KMS-11 (cell line): ENCODE measurements around the gene DARS1.

Source experiments
- H2AFZ ChIP-seq: fragments of 200-600 bp; sonication (generic); 2 replicates; pipeline ENCODE4 v1.6.1; 2016; ENCODE audit warnings: antibody characterized with exemption, mixed run types, low read depth
- H3K27ac ChIP-seq: fragments of 200-600 bp; sonication (generic); 2 replicates; pipeline ENCODE4 v1.6.1; 2016; ENCODE audit warnings: mild to moderate bottlenecking, mixed run types
- H3K27me3 ChIP-seq: fragments of 200-600 bp; sonication (generic); 2 replicates; pipeline ENCODE4 v1.6.1; 2017; ENCODE audit warnings: mild to moderate bottlenecking, low read depth, mixed run types, moderate library complexity; ENCODE audit not compliant: insufficient read depth
- H3K36me3 ChIP-seq: fragments of 200-600 bp; sonication (generic); 2 replicates; pipeline ENCODE4 v1.6.1; 2017; ENCODE audit warnings: mild to moderate bottlenecking, mixed run types; ENCODE audit not compliant: insufficient read depth
- H3K4me1 ChIP-seq: fragments of 200-600 bp; sonication (generic); 2 replicates; pipeline ENCODE4 v1.6.1; 2016; ENCODE audit warnings: mild to moderate bottlenecking, low read depth, mixed run types; ENCODE audit not compliant: poor library complexity, severe bottlenecking
- H3K4me2 ChIP-seq: fragments of 200-600 bp; sonication (generic); 2 replicates; pipeline ENCODE4 v1.7.0; 2016; ENCODE audit warnings: mild to moderate bottlenecking, mixed run types
- H3K4me3 ChIP-seq: fragments of 200-600 bp; sonication (generic); IDR thresholded peaks from 2 replicates; pipeline ENCODE4 v1.6.1; 2017; ENCODE audit warnings: low read depth, low read length, mixed read lengths; ENCODE audit not compliant: insufficient read depth
- H3K79me2 ChIP-seq: fragments of 200-600 bp; sonication (generic); 2 replicates; pipeline ENCODE4 v1.6.1; 2016; ENCODE audit warnings: low read depth, mixed run types; ENCODE audit not compliant: insufficient read depth
- H3K9ac ChIP-seq: fragments of 200-600 bp; sonication (generic); 2 replicates; pipeline ENCODE4 v1.6.1; 2016; ENCODE audit warnings: mild to moderate bottlenecking, mixed run types
- H4K20me1 ChIP-seq: fragments of 200-600 bp; sonication (generic); 2 replicates; pipeline ENCODE4 v1.6.1; 2016; ENCODE audit warnings: mild to moderate bottlenecking, mixed run types; ENCODE audit not compliant: insufficient read depth
- TF ChIP-seq, protein P1 (sequence below): fragments of 200-600 bp; sonication (generic); conservative IDR thresholded peaks from 2 replicates; pipeline ENCODE4 v1.6.1; 2017; ENCODE audit warnings: low read depth, mild to moderate bottlenecking, antibody characterized with exemption, low read length, moderate library complexity, mixed read lengths

The DARS1 gene

DNA sequence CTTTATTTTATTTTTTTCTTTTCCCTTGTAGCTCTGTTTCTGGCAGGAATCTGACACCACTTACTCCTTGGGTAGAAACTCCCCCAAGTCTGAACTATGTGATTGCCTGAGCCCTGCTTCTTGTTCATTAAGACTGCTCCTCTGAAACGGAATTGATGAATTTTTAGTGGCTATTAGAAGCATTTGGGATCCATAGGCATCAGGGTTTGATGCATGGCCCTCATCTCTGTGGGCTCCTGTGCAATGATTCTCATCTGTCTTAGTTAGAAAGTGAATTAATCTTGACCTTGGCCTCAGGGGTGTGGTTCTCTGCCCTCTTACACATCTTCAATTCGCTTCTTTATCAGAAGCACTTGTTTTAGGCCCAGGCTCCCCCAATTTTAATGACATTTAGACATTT is 31.0 kb upstream of the DARS1 start:
- no peaks in the 10 kb centered on the region for H3K4me1 ChIP-seq
- no peak overlapping the region for H3K27ac ChIP-seq
- no peaks in the 10 kb centered on the region for H3K79me2 ChIP-seq
- H3K27me3 ChIP-seq, result no peaks in the 10 kb centered on the region
- TF ChIP-seq, protein P1, sequence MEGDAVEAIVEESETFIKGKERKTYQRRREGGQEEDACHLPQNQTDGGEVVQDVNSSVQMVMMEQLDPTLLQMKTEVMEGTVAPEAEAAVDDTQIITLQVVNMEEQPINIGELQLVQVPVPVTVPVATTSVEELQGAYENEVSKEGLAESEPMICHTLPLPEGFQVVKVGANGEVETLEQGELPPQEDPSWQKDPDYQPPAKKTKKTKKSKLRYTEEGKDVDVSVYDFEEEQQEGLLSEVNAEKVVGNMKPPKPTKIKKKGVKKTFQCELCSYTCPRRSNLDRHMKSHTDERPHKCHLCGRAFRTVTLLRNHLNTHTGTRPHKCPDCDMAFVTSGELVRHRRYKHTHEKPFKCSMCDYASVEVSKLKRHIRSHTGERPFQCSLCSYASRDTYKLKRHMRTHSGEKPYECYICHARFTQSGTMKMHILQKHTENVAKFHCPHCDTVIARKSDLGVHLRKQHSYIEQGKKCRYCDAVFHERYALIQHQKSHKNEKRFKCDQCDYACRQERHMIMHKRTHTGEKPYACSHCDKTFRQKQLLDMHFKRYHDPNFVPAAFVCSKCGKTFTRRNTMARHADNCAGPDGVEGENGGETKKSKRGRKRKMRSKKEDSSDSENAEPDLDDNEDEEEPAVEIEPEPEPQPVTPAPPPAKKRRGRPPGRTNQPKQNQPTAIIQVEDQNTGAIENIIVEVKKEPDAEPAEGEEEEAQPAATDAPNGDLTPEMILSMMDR, result no peak
- no peaks in the 10 kb centered on the region for H3K36me3 ChIP-seq
- no peak overlapping the region for H3K4me2 ChIP-seq
- H3K4me3 ChIP-seq, result no peak overlapping the region
- no peak overlapping the region for H3K9ac ChIP-seq
- H4K20me1 ChIP-seq, result no peaks in the 10 kb centered on the region
- H2AFZ ChIP-seq, result no peak overlapping the region

DNA sequence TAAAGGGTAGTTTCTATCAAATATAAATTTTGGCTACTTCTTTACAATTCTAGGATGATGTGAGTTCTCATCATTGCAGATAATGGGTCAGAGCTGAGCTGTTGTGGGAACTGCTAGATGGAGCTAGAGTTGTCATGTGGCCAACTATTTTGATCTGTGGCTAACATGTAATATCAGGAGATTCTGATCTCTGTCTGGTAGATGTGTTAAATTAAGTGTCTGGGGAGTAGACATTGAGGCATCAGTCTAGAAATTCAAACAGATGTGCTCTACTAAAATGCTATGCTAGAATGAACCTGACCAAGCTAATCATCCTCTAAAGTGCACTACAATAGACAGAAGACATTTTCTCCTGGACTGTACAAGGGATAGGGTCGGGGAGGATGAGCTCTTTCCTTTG is 30.3 kb upstream of the DARS1 start:
- TF ChIP-seq, protein P1, result no peak
- Histone ChIP-seq H4K20me1 (no peaks in the 10 kb centered on the region), H3K79me2 (no peaks in the 10 kb centered on the region), H3K4me1 (no peaks in the 10 kb centered on the region), H3K4me2 (no peak overlapping the region), H3K36me3 (no peaks in the 10 kb centered on the region), H2AFZ (no peak overlapping the region), H3K27me3 (no peaks in the 10 kb centered on the region), H3K4me3 (no peak overlapping the region), H3K9ac (no peak overlapping the region), H3K27ac (no peak overlapping the region)

DNA sequence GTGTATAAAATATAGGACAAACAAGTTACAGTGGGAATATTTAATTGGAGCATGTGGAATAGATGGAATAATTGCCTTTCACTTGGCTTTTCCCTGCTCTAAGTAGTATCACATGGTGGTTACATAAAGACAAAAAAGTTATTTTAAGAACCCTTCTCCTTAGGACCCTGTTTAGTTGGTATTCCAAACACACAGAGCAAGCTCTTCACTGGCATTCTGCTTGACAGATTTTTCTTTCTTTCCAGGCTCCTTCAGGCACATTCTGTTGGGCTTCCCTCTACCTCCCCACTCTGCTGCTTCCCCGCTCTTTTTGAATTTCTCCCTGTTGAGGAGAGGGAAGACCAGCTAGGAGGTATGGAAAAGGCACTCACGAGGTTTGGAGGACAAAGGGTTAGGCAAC is 29.0 kb upstream of the DARS1 start:
- H3K36me3 ChIP-seq, result no peaks in the 10 kb centered on the region
- TF ChIP-seq, protein P1, result no peak
- no peak overlapping the region for H2AFZ ChIP-seq
- no peak overlapping the region for H3K4me2 ChIP-seq
- H3K9ac ChIP-seq, result no peak overlapping the region
- H3K27ac ChIP-seq, result no peak overlapping the region
- H3K4me3 ChIP-seq, result no peak overlapping the region
- no peaks in the 10 kb centered on the region for H3K4me1 ChIP-seq
- no peaks in the 10 kb centered on the region for H4K20me1 ChIP-seq
- no peaks in the 10 kb centered on the region for H3K27me3 ChIP-seq
- H3K79me2 ChIP-seq, result no peaks in the 10 kb centered on the region

DNA sequence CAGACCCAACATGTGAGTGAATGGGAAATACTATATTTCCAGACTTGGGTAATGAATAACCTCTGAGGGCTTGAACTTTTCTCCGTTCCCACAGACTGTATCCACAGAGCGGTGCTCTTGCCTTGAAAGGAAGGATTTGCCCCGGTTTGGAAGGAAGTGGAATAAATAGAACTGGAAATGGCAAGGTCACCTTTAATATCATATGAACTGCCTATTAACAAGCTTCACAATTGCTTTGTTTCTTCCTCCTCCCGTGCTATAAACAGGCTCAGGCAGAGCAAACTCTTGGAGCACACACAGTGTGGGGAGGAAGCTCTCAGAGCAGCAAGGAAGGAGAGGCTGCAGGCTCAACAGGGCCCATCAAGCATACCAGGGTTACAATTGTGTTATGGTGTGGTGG is 28.5 kb upstream of the DARS1 start:
- TF ChIP-seq, protein P1, result no peak
- H3K4me1 ChIP-seq, result no peaks in the 10 kb centered on the region
- no peak overlapping the region for H3K27ac ChIP-seq
- no peak overlapping the region for H3K9ac ChIP-seq
- no peak overlapping the region for H3K4me2 ChIP-seq
- H3K79me2 ChIP-seq, result no peaks in the 10 kb centered on the region
- H4K20me1 ChIP-seq, result no peaks in the 10 kb centered on the region
- H3K36me3 ChIP-seq, result no peaks in the 10 kb centered on the region
- H2AFZ ChIP-seq, result no peak overlapping the region
- no peak overlapping the region for H3K4me3 ChIP-seq
- no peaks in the 10 kb centered on the region for H3K27me3 ChIP-seq

- Histone ChIP-seq H3K4me1 (peaks cover 7% of the 10 kb centered on the region), H3K36me3 (no peaks in the 10 kb centered on the region), H3K27ac (no peak overlapping the region), H3K4me2 (no peak overlapping the region), H3K9ac (no peak overlapping the region), H2AFZ (no peak overlapping the region), H4K20me1 (no peaks in the 10 kb centered on the region), H3K27me3 (no peaks in the 10 kb centered on the region), H3K79me2 (no peaks in the 10 kb centered on the region), H3K4me3 (no peak overlapping the region)
- TF ChIP-seq, protein P1, result no peak
These were observed 27.8 kb upstream of the DARS1 start for GRCh38 chr2:136013136-136013685.
